WTC11 (cell line): ENCODE measurements around the gene CORIN.

Experiments used
- ETV6 ChIP-seq: sonication (generic); formaldehyde crosslinking; IDR thresholded peaks from 2 replicates; pipeline ENCODE4 v1.8.1; 2022; ENCODE audit warnings: mild to moderate bottlenecking, missing genetic modification reagents
- KAT7 ChIP-seq: sonication (generic); formaldehyde crosslinking; IDR thresholded peaks from 2 replicates; pipeline ENCODE4 v1.8.1; 2023; ENCODE audit warnings: missing genetic modification reagents, mild to moderate bottlenecking, borderline replicate concordance
- TF ChIP-seq, protein P1 (sequence below): sonication (generic); formaldehyde crosslinking; conservative IDR thresholded peaks from 2 replicates; pipeline ENCODE4 v1.8.1; 2023; ENCODE audit warnings: mild to moderate bottlenecking, low read depth, missing genetic modification reagents, moderate library complexity

DNA sequence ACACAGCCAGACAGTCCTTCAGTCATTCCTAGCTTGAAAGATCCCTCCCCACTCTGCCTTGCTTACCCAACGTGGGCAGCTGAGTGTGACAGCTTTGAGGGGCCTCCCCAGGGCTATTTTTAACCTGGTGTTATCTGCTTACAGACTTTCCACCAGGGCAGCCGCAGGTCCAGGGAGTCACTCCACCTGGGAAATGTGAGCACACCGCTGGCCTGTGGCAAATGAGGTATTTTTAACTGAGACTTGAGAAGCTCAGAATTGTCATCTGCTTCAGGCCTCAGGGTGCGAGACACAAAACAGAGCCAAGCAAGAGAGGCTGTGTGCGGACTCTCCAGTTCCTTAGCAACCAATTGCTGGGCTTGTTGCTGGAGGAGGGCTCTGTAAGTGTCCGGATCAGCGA lies 13.0 kb downstream of the CORIN start:
- TF ChIP-seq KAT7 (no peak), ETV6 (no peak)
- TF ChIP-seq, protein P1, sequence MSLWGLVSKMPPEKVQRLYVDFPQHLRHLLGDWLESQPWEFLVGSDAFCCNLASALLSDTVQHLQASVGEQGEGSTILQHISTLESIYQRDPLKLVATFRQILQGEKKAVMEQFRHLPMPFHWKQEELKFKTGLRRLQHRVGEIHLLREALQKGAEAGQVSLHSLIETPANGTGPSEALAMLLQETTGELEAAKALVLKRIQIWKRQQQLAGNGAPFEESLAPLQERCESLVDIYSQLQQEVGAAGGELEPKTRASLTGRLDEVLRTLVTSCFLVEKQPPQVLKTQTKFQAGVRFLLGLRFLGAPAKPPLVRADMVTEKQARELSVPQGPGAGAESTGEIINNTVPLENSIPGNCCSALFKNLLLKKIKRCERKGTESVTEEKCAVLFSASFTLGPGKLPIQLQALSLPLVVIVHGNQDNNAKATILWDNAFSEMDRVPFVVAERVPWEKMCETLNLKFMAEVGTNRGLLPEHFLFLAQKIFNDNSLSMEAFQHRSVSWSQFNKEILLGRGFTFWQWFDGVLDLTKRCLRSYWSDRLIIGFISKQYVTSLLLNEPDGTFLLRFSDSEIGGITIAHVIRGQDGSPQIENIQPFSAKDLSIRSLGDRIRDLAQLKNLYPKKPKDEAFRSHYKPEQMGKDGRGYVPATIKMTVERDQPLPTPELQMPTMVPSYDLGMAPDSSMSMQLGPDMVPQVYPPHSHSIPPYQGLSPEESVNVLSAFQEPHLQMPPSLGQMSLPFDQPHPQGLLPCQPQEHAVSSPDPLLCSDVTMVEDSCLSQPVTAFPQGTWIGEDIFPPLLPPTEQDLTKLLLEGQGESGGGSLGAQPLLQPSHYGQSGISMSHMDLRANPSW, result no peak
